HCT116 (cell line): ENCODE measurements around the gene GJA8. TPM values are rescaled to one million over a fixed set of nuclear protein-coding genes. Genes with fewer than 3 reads are reported as not detected.

Source experiments
- ATAC-seq: fragments of 200-7000 bp; cut with Tn5 transposase; 2 replicates; pipeline ENCODE4 v1.9.1; 2020; ENCODE audit warnings: mild to moderate bottlenecking, moderate library complexity
- BruUV-seq: library from RNA; stranded (reverse); fragments of 400-500 nt; replicated peaks from 2 replicates; lab custom pipeline; 2021; lab: Mats Ljungman, UMichigan
- CTCF ChIA-PET: fragments of 300-600 bp; sonication (Branson Sonifier 250); formaldehyde crosslinking; loops from one replicate; lab custom pipeline; 2021; ENCODE audit warnings: antibody characterized with exemption; lab: Charles Lee
- POLR2A ChIA-PET: fragments of 300-600, 350-600 bp; sonication (Branson Sonifier 250); formaldehyde crosslinking; loops from one replicate; lab custom pipeline; 2021; ENCODE audit warnings: antibody characterized with exemption; lab: Charles Lee
- RAD21 ChIA-PET, 2 experiments: fragments of 300-600 bp; sonication (Branson Sonifier 250); formaldehyde crosslinking; loops; one replicate each; lab custom pipeline; 2023; ENCODE audit warnings: low total read pairs in 2 of 2; ENCODE audit not compliant: uncharacterized antibody in 2 of 2, unreplicated experiment in 2 of 2, low non-redundant PET in 1 of 2; lab: Charles Lee
- DNase-seq: peaks from one replicate; pipeline ENCODE4 v3.0.0-alpha.2; 2010; ENCODE audit warnings: low read depth, low spot score
- H2AFZ ChIP-seq: fragments of 200-600 bp; shearing (Covaris generic), sonication (generic); 2 replicates; pipeline ENCODE4 v1.6.1; 2017; ENCODE audit warnings: low read depth, mixed run types, mixed read lengths, antibody characterized with exemption, low read length; ENCODE audit not compliant: poor library complexity, severe bottlenecking
- H3K27ac ChIP-seq: 2 replicates; pipeline ENCODE4 v1.5.1; 2012; ENCODE audit warnings: low read depth, low read length
- H3K27me3 ChIP-seq: fragments of 200-600 bp; sonication (generic); 2 replicates; pipeline ENCODE4 v1.6.1; 2016; ENCODE audit warnings: mixed run types, low read length, mixed read lengths; ENCODE audit not compliant: insufficient read depth
- H3K36me3 ChIP-seq, 2 experiments: fragments of 200-500 bp in 1 of 2; fragments of 200-600 bp in 1 of 2; sonication (Bioruptor generic) in 1 of 2; sonication (generic) in 1 of 2; 2 replicates each; pipeline versions ENCODE4 v1.5.1 to v1.6.1; 2014 to 2016; ENCODE audit warnings: low read length in 2 of 2, inconsistent platforms in 1 of 2, mixed read lengths in 1 of 2, mixed run types in 1 of 2; ENCODE audit not compliant: insufficient read depth in 2 of 2, control insufficient read depth in 1 of 2
- H3K4me1 ChIP-seq, 2 experiments: fragments of 200-600 bp in 1 of 2; sonication (generic) in 1 of 2; 2 replicates each; pipeline versions ENCODE4 v1.5.1 to v1.6.1; 2012 to 2017; ENCODE audit warnings: low read length in 2 of 2, inconsistent platforms in 1 of 2, mild to moderate bottlenecking in 1 of 2, mixed read lengths in 1 of 2, mixed run types in 1 of 2, moderate library complexity in 1 of 2; ENCODE audit not compliant: insufficient read depth in 2 of 2, control insufficient read depth in 1 of 2
- H3K4me2 ChIP-seq: fragments of 200-600 bp; sonication (generic); 2 replicates; pipeline ENCODE4 v1.6.1; 2017; ENCODE audit warnings: mixed run types, low read length, mixed read lengths
- H3K4me3 ChIP-seq, 2 experiments: fragments of 200-600 bp in 1 of 2; sonication (generic) in 1 of 2; replicated peaks in 1 of 2; 2 replicates each; pipeline ENCODE4 v1.5.1; 2011 to 2016; ENCODE audit warnings: low read length in 2 of 2, control low read depth in 1 of 2, low read depth in 1 of 2, mild to moderate bottlenecking in 1 of 2, mixed read lengths in 1 of 2, mixed run types in 1 of 2
- H3K79me2 ChIP-seq: fragments of 200-600 bp; sonication (generic); 2 replicates; pipeline ENCODE4 v1.6.1; 2017; ENCODE audit warnings: mild to moderate bottlenecking, mixed run types, low read length, moderate library complexity, mixed read lengths; ENCODE audit not compliant: insufficient read depth
- H3K9ac ChIP-seq: fragments of 200-600 bp; sonication (generic); 2 replicates; pipeline ENCODE4 v1.6.1; 2016; ENCODE audit warnings: low read length, mixed read lengths
- H3K9me2 ChIP-seq: fragments of 200-600 bp; sonication (generic), shearing (Covaris generic); 2 replicates; pipeline ENCODE4 v1.6.1; 2017; ENCODE audit warnings: mixed run types, mild to moderate bottlenecking, moderate library complexity; ENCODE audit not compliant: insufficient read depth
- H3K9me3 ChIP-seq, 2 experiments: fragments of 200-500 bp in 1 of 2; fragments of 200-600 bp in 1 of 2; sonication (Bioruptor generic) in 1 of 2; sonication (generic) in 1 of 2; 2 replicates each; pipeline ENCODE4 v1.6.1; 2014 to 2017; ENCODE audit warnings: low read length in 2 of 2, mixed read lengths in 2 of 2, inconsistent platforms in 1 of 2, low read depth in 1 of 2, mild to moderate bottlenecking in 1 of 2, mixed run types in 1 of 2, moderate library complexity in 1 of 2; ENCODE audit not compliant: control insufficient read depth in 1 of 2, insufficient read depth in 1 of 2
- H4K20me1 ChIP-seq: fragments of 200-600 bp; sonication (generic), shearing (Covaris generic); 2 replicates; pipeline ENCODE4 v1.6.1; 2017; ENCODE audit warnings: mixed run types, mild to moderate bottlenecking, moderate library complexity; ENCODE audit not compliant: insufficient read depth
- CBX3 ChIP-seq: IDR thresholded peaks from 2 replicates; pipeline ENCODE4 v1.6.1; 2012; ENCODE audit warnings: low read depth
- CEBPB ChIP-seq: IDR thresholded peaks from 2 replicates; pipeline ENCODE4 v1.6.1; 2012; ENCODE audit warnings: low read depth
- EGR1 ChIP-seq: IDR thresholded peaks from 2 replicates; pipeline ENCODE4 v1.6.1; 2012; ENCODE audit warnings: low read depth
- ELF1 ChIP-seq: IDR thresholded peaks from 2 replicates; pipeline ENCODE4 v1.6.1; 2012; ENCODE audit warnings: low read depth, borderline replicate concordance
- EZH2 ChIP-seq: fragments of 200-600 bp; sonication (generic); IDR thresholded peaks from 2 replicates; pipeline ENCODE4 v1.6.1; 2017; ENCODE audit warnings: antibody characterized with exemption, mixed run types
- EZH2phosphoT487 ChIP-seq: fragments of 200-600 bp; IDR thresholded peaks from 2 replicates; pipeline ENCODE4 v1.6.1; 2018; ENCODE audit warnings: antibody characterized with exemption, borderline replicate concordance
- FOSL1 ChIP-seq: IDR thresholded peaks from 2 replicates; pipeline ENCODE4 v1.6.1; 2012; ENCODE audit warnings: low read depth
- JUND ChIP-seq: IDR thresholded peaks from 2 replicates; pipeline ENCODE4 v1.6.1; 2012
- POLR2A ChIP-seq: IDR thresholded peaks from 2 replicates; pipeline ENCODE4 v1.7.0; 2011; ENCODE audit warnings: borderline replicate concordance; ENCODE audit not compliant: insufficient read depth, insufficient read length; ENCODE audit errors: extremely low read depth
- POLR2AphosphoS5 ChIP-seq: IDR thresholded peaks from 2 replicates; pipeline ENCODE4 v1.6.1; 2011; ENCODE audit warnings: mild to moderate bottlenecking, low read depth, low read length, moderate library complexity
- RAD21 ChIP-seq: IDR thresholded peaks from 2 replicates; pipeline ENCODE4 v1.6.1; 2012; ENCODE audit warnings: low read depth, mild to moderate bottlenecking
- SIN3A ChIP-seq: IDR thresholded peaks from 2 replicates; pipeline ENCODE4 v1.6.1; 2012; ENCODE audit warnings: low read depth
- SP1 ChIP-seq: IDR thresholded peaks from 2 replicates; pipeline ENCODE4 v1.6.1; 2012; ENCODE audit warnings: low read depth
- TCF7L2 ChIP-seq: IDR thresholded peaks from 2 replicates; pipeline ENCODE4 v1.7.0; 2011; ENCODE audit warnings: borderline replicate concordance, inconsistent platforms; ENCODE audit not compliant: insufficient read depth, insufficient read length; ENCODE audit errors: extremely low read depth
- YY1 ChIP-seq: IDR thresholded peaks from 2 replicates; pipeline ENCODE4 v1.6.1; 2011; ENCODE audit warnings: low read length, low read depth, moderate library complexity, mild to moderate bottlenecking; ENCODE audit not compliant: insufficient replicate concordance; ENCODE audit errors: extremely low read depth
- ZFX ChIP-seq: fragments of 450-650 bp; IDR thresholded peaks from 2 replicates; pipeline ENCODE4 v1.6.1; 2017
- ZNF274 ChIP-seq: fragments of 200-500 bp; sonication (Bioruptor generic); IDR thresholded peaks from 2 replicates; pipeline ENCODE4 v1.6.1; 2014; ENCODE audit warnings: mild to moderate bottlenecking, low read depth, low read length, inconsistent platforms
- intact Hi-C: fragments of 100-400 bp; cut with micrococcal nuclease; formaldehyde crosslinking; loops from 2 replicates; pipeline ENCODE4 v1.10.0; 2022
- total RNA-seq: library from RNA; stranded (reverse); gene quantifications from one replicate; pipeline ENCODE4 v1.2.1, GENCODE V29; 2021; ENCODE audit not compliant: unreplicated experiment
- TF ChIP-seq, protein P1 (sequence below), 3 experiments: fragments of 200-600 bp in 1 of 3; sonication (generic) in 1 of 3; IDR thresholded peaks in 2 of 3; conservative IDR thresholded peaks in 1 of 3; 2 replicates each; pipeline ENCODE4 v1.5.1; 2012 to 2017; ENCODE audit warnings: low read depth in 2 of 3, low read length in 2 of 3, antibody characterized with exemption in 1 of 3, borderline replicate concordance in 1 of 3, control low read depth in 1 of 3, mild to moderate bottlenecking in 1 of 3, mixed read lengths in 1 of 3, mixed run types in 1 of 3, moderate library complexity in 1 of 3; ENCODE audit not compliant: insufficient read depth in 1 of 3
- TF ChIP-seq, protein P2 (sequence below): IDR thresholded peaks from 2 replicates; pipeline ENCODE4 v1.6.1; 2012
- TF ChIP-seq, protein P3 (sequence below): IDR thresholded peaks from 2 replicates; pipeline ENCODE4 v1.6.1; 2012

Gene GJA8
- total RNA-seq, 1 experiment from 2014 or later: not detected

DNA sequence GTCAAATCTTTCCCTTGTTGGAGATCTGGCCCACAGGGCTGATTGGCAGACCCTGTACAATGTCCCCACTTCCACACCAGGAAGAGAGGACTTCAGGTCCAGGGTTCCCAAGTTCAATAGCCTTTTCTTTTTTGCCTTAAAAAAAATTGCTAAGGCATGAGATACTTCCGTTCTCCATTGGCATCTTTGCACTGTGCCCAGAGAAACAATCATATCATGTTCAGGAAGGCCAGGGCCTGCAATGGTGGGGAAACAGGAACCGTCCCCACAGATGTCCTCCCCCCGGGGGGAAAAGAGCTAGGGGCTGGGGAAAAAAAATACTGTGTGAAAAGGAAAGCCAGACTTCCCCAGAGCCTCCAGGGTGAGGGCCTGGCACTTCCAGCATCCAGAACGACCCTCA is 24.6 kb upstream of the GJA8 start:
- TF ChIP-seq EZH2phosphoT487 (no peak), FOSL1 (no peak), ZNF274 (no peak), SIN3A (no peak), CEBPB (no peak), POLR2AphosphoS5 (no peak), EGR1 (no peak), CBX3 (no peak), POLR2A (no peak), EZH2 (no peak), RAD21 (no peak), TCF7L2 (no peak), SP1 (no peak), ZFX (no peak), YY1 (no peak), ELF1 (no peak), JUND (no peak)
- TF ChIP-seq, protein P1, sequence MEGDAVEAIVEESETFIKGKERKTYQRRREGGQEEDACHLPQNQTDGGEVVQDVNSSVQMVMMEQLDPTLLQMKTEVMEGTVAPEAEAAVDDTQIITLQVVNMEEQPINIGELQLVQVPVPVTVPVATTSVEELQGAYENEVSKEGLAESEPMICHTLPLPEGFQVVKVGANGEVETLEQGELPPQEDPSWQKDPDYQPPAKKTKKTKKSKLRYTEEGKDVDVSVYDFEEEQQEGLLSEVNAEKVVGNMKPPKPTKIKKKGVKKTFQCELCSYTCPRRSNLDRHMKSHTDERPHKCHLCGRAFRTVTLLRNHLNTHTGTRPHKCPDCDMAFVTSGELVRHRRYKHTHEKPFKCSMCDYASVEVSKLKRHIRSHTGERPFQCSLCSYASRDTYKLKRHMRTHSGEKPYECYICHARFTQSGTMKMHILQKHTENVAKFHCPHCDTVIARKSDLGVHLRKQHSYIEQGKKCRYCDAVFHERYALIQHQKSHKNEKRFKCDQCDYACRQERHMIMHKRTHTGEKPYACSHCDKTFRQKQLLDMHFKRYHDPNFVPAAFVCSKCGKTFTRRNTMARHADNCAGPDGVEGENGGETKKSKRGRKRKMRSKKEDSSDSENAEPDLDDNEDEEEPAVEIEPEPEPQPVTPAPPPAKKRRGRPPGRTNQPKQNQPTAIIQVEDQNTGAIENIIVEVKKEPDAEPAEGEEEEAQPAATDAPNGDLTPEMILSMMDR (IDR thresholded peaks at IDR 0.05 in 2 of 3, conservative IDR thresholded peaks at IDR 0.05 in 1 of 3; ENCODE audit: borderline replicate concordance in 1 of 3, insufficient read depth in 1 of 3, low read depth in 2 of 3, low read length in 2 of 3): no peak
- TF ChIP-seq, protein P2, sequence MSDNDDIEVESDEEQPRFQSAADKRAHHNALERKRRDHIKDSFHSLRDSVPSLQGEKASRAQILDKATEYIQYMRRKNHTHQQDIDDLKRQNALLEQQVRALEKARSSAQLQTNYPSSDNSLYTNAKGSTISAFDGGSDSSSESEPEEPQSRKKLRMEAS: no peak
- TF ChIP-seq, protein P3, sequence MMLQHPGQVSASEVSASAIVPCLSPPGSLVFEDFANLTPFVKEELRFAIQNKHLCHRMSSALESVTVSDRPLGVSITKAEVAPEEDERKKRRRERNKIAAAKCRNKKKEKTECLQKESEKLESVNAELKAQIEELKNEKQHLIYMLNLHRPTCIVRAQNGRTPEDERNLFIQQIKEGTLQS: no peak
- Histone ChIP-seq H3K36me3 (no peaks in the 10 kb centered on the region), H3K9me2 (no peaks in the 10 kb centered on the region), H3K27me3 (no peaks in the 10 kb centered on the region), H3K4me2 (no peak overlapping the region), H2AFZ (no peak overlapping the region), H3K79me2 (no peaks in the 10 kb centered on the region), H3K4me3 (no peak overlapping the region), H3K9me3 (no peaks in the 10 kb centered on the region; a peak in 1 of 4 replicates), H3K4me1 (no peaks in the 10 kb centered on the region), H3K9ac (no peak overlapping the region), H3K27ac (no peak overlapping the region), H4K20me1 (no peaks in the 10 kb centered on the region)
- DNase-seq (no peak), ATAC-seq (no peak)
- intact Hi-C loops: no loop called here
- RAD21 ChIA-PET: no interaction called here
- CTCF ChIA-PET: no interaction called here
- POLR2A ChIA-PET: no interaction called here
- no TSS peak for BruUV-seq
